ENCODE data around the gene TSPAN11.
"Not testable (repeated sequence)": the region's sequence is repeated elsewhere in the genome, so short reads cannot be mapped to it uniquely, and the experiment has no call there.

TSPAN11 gene

DNA sequence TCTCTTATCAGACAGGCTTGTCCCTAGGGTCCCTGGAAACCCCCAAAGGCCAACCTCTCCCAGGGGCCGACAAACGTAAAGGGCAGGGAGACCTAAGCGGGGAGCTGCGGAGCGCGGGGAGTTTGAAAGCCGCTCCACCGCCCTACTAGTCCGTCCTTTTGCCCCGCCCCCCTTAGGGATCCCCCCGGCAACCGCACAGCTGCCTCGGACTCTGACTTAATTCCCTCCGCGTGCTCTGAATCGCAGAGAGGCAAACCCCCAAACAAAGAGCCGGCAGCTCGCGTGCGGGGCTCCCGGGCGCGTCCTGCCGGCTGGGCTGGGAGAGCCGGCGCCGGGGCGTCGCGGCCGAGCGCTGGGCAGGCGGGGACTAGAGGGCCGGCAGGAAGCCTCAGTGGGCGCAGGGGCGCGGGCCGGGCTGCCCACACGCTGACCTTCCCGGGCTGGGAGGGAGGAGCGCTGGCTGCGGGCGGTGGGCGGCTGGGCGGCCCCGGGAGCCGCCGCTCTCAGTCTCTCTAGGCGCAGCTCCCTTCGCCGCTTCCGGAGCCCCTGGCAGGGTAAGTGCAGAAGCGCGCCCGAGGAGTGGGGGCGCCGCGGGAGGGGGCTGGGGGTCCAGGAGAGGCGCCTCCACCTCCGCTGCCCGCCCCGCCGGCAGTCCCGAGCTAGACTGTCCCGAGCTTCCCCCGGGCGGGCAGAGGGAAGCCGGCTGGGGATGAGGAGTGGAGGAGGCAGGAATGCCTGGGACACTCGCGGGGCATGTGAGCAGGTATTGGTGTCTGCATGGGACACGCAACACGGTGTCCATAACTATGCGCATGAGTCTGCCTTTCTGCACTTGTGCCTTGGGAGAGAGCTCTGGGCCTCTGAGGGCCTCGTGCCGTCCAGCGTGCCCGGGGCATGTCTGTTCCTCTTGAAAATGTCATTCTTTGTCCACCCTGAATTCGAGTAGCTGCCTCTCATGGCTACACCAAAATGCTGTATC is at the start of gene TSPAN11:
TSS of gene TSPAN11 (plus strand) at position 506 of the 979 bp plus-strand sequence. CDS start 27,244 bp downstream, outside the sequence.
- DNase-seq = no peak

GRCh38 chr12:30877105-30877875 is 49.3 kb upstream of the TSPAN11 start:
- no peak for DNase-seq

DNA sequence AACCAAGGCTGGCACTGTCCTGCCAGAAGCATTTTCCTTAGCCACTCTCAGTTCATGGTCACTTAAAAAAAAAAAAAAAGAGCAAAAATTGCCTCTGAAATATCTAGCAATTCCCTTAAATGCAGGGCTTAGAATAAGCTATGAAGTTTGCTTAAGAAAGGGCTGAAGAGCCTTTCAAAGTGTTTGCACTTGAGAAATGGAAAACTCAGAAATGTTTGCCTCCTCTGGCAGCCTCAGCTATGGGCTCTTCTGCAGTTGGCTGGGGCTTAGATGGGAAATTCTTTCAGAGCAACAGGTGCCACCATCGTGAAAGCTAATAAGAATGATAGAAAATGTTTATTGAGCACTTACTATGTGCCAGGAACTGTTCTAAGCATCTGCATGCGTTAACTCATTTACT is 48.5 kb upstream of the TSPAN11 start:
- no peak for DNase-seq

GRCh38 chr12:30880061-30880460 is 46.5 kb upstream of the TSPAN11 start:
- DNase-seq = no peak

DNA sequence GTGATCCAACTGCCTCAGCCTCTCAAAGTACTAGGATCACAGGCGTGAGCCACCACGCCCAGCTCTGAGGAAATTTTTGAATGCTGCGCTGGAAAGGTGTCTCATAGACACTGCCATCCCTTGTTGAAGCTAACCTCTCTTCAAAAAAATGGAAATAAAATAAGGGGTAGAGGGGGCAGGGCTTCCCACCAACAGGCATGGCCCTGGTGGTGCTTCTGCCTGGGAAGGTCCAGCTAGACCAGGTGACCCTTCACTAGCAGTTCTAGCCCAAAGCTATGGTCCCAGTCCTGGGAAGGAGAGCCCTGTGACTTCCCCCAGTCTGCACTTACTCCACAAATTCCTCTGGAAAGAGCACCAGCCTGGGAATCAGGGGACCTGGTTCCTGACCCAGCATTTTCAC is 45.7 kb upstream of the TSPAN11 start:
- no peak for DNase-seq

GRCh38 chr12:30882706-30883105 is 43.8 kb upstream of the TSPAN11 start:
- DNase-seq = no peak

GRCh38 chr12:30884799-30885198 is 41.7 kb upstream of the TSPAN11 start:
- DNase-seq = no peak

- DNase-seq = no peak
These were observed 41.2 kb upstream of the TSPAN11 start for GRCh38 chr12:30885321-30885720.

GRCh38 chr12:30887226-30887625 is 39.3 kb upstream of the TSPAN11 start:
- DNase-seq = no peak

GRCh38 chr12:30888241-30888640 is 38.3 kb upstream of the TSPAN11 start:
- no peak for DNase-seq

DNA sequence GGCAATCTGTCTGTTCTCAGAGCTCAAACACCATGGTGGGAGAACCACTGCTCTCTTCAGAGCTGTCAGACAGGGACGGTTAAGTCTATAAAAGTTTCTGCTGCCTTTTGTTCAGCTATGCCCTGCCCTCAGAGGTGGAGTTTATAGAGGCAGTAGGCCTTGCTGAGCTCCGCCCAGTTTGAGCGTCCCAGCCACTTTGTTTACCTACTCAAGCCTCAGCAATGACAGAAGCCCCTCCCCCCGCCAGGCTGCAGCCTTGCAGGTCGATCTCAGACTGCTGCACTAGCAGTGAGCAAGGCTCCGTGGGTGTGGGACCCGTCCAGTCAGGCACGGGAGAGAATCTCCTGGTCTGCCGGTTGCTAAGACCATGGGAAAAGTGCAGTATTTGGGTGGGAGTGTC is 32.0 kb upstream of the TSPAN11 start:
- not testable (repeated sequence) for DNase-seq

DNA sequence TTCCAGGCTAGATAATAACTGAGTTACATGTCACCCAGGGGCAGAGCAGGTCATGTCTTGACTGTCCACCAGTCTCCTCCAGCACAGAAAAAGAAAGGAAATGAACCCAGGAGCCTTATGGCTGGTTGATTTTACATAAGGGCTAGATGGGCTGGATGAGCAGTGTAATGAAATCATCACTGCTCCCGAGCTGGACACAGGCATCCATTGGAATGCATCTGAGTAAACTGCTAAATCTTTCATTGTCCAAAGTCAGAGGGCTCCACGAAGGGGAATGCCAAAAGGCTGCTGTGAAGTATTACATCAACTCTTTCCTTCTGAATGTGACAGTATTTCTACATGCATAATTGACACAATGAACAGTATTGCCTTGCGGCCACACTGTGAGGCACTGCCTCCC is 30.1 kb upstream of the TSPAN11 start:
- no peak for DNase-seq

GRCh38 chr12:30898846-30899245 is 27.7 kb upstream of the TSPAN11 start:
- DNase-seq = no peak

GRCh38 chr12:30900351-30900750 is 26.2 kb upstream of the TSPAN11 start:
- no peak for DNase-seq

GRCh38 chr12:30902001-30902400 is 24.5 kb upstream of the TSPAN11 start:
- no peak for DNase-seq

DNA sequence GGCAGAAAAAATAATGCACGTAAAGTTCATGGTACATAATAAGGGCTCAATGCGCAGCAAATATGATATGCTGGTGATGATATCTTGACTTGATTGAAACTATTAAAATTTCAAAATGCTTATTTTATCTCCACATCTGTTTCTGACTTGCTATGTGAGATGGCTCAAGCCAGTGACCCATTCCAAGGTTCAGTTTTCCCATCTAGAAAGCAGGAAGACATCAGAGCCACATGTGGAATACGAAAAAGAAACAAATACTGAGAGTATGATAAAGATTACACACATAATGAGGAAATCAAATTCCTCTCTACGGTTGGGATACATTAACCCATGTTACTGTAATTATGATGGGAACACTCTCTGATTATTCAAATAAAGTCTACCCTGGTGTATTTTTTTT is 24.0 kb upstream of the TSPAN11 start:
- DNase-seq = no peak

DNA sequence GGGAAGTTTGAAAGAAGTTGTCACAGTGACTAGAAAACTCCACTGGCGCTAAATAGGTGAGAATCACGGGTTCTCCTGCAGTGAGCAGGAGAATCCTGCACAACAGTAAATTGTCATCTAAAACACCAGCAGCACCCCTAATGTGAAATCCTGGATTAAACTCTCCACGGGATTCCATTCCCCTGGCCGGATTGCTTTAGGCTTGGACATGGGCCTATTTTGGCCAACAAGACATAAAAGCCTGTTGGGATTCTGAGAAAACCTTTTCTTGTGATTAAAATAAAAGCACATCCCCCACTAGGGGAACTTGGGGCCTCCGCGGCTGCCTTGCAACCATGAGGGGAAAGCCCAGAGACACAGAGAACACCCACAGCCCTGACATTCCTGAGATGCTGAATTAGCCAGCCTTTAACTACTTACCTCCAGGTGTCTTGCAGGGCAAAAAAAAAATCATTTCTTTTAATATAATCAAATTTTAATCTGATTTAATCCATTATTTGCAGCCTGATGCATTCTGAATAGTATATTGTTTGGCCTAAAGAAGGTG is 21.0 kb upstream of the TSPAN11 start:
- DNase-seq = no peak

DNA sequence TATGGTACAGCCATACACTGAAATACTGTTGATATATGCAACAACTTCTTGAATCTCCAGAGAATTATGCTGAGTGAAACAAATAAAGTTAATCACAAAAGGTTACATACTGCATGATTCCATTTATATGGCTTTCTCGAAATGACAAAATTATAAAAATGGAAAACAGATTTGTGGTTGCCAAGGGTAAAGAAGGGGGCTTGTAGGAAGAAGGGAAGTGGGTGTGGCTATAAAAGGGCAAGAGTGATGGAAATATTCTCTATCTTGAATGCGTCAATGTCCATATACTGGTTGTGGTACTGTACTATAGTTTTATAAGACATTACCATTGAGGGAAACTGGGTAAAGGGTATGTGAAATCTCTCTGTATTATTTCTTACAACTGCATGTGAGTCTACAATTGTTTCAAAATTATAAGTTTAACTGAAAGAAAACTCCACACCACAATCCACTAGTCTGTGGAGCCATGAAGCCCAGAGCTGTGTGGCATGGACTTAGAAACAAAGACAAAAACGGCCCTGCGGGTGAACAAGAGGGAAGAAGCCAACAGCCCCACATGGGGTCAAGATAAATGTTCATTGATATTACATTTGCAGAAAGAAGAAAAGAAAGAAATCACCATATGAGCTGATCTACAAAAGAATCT is 18.3 kb upstream of the TSPAN11 start:
- DNase-seq = no peak

DNA sequence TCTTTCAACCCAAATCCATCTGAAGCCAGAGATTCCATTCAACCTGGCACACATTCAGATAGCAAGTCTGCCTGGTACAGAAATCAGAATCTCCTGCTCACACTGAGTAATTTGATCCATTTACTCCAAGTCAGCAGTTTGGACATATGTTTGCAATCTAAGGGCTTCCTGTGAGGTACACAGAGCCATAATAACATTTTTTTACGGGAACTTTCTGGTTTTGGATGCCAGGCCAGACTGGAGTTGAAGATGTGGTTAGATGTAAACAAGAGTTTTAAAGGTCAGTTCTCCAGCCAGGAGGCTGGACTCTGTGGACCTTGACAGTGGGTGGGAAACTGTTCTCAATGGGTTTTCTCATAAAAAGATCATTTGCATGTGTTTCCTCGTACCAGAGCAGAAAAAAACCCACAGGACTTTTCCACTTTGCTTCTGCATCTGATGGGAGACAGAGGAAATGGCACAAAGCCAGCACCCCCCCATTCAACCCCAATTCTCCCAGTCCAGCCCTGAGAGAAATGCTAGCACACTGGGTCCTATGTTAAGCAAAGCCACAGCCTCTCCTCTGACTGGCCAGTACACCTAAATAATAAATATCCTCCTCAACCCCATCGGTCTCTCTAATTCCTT is 17.7 kb upstream of the TSPAN11 start:
- DNase-seq = no peak

DNA sequence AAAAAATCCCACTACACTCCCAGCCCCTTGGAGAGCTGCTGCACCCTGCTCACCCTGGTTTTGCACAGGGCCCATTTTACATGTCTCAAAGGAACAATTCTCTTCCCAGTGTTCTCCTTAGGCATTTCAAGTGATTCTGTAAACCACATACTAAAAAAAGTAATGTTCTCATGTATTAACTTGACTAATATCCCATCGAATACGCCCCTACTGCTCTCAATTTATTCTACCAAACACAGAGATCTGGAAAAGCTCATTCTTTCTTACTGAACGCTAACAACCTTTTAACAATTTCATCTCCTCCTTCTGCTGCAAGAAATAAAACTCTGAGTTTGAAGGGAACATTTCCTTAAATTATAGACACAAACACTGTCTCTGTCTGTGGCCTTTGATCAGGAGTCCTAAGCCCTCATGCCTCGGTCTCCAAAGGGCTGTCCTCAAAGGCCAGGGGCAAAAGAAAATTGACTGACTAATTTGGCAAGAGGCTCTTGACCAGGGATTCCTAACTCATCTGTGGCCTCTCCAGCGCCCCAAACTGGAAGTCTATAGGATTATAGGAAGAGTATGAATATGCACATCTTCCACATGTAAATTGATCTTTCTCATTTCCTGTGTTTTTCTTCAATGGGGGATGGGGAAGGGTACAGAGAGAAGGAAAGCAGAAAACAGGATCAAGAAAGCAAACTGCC is 17.1 kb upstream of the TSPAN11 start:
- DNase-seq = no peak

- no peak for DNase-seq
These were observed 16.6 kb upstream of the TSPAN11 start for GRCh38 chr12:30910038-30910350.

DNA sequence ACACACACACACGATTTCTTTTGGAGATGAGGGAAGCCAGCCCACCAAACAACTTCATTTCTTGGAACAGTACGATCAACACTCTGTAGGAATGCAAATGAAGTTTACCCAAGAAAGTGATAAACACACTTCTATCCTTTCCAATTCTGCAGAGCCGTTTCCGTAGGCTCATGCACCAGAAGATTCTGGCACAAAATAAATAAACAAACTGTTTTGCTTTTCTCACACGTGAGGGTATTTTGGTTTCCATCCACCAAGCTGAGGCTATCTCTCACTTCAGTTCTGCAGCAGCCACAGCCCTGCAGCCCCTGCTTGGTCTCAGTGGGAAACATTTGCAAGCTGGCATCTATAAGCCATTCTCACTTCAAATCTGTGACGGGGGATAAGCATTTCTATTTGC is 15.3 kb upstream of the TSPAN11 start:
- no peak for DNase-seq

Measured in NCI-H446 treated with DMSO at 0.1 percent for 48 hours (cell line).